Heart right ventricle (tissue), 16 donors: ENCODE data around the gene EDRF1. TPM values are rescaled to one million over a fixed set of nuclear protein-coding genes. Genes with fewer than 3 reads are reported as not detected.

ENCODE experiments used
- ATAC-seq, 8 donors: fragments of 200-7000 bp; cut with Tn5 transposase; one replicate each; pipeline ENCODE4 v1.9.1; 2020; ENCODE audit warnings: mild to moderate bottlenecking in 8 of 8, moderate library complexity in 8 of 8, moderate number of reproducible peaks in 1 of 8
- DNase-seq, 2 donors: peaks; one replicate each; pipeline ENCODE4 v3.0.0-alpha.2; 2020
- H3K27ac ChIP-seq, 10 donors: fragments of 200-600 bp; sonication (generic) in 2 of 10; one replicate each; pipeline versions ENCODE4 v1.5.0 to v1.8.0; 2020 to 2022; ENCODE audit warnings: mild to moderate bottlenecking in 3 of 10
- H3K27me3 ChIP-seq, 7 donors: fragments of 200-600 bp; one replicate each; pipeline ENCODE4 v1.8.0; 2021 to 2022; ENCODE audit warnings: mild to moderate bottlenecking in 2 of 7
- H3K36me3 ChIP-seq, 9 donors: fragments of 200-600 bp; sonication (generic) in 1 of 9; one replicate each; pipeline versions ENCODE4 v1.5.0 to v1.8.0; 2020 to 2022; ENCODE audit warnings: mild to moderate bottlenecking in 2 of 9
- H3K4me1 ChIP-seq, 9 donors: fragments of 200-600 bp; sonication (generic) in 1 of 9; one replicate each; pipeline versions ENCODE4 v1.5.0 to v1.8.0; 2020 to 2022; ENCODE audit warnings: mild to moderate bottlenecking in 4 of 9
- H3K4me3 ChIP-seq, 10 donors: fragments of 200-600 bp; sonication (generic) in 2 of 10; one replicate each; pipeline versions ENCODE4 v1.5.0 to v1.8.0; 2020 to 2022; ENCODE audit warnings: mild to moderate bottlenecking in 7 of 10, moderate library complexity in 2 of 10
- H3K9me3 ChIP-seq, 11 donors: fragments of 200-600 bp in 10 of 11; sonication (generic) in 2 of 11; one replicate each; pipeline versions ENCODE4 v1.5.0 to v1.8.0; 2013 to 2022; ENCODE audit warnings: mild to moderate bottlenecking in 2 of 11, control low read depth in 1 of 11, moderate library complexity in 1 of 11
- CTCF ChIP-seq, 9 donors: fragments of 200-600 bp; sonication (generic) in 2 of 9; IDR thresholded peaks; one replicate each; pipeline versions ENCODE4 v1.5.0 to v1.8.0; 2021 to 2022; ENCODE audit warnings: antibody characterized with exemption in 9 of 9, mild to moderate bottlenecking in 5 of 9, moderate library complexity in 1 of 9
- WGBS, 2 donors: extraction: QIAGEN DNeasy Blood & Tissue Kit; methylation state at CpG; one replicate each; pipeline ENCODE4 v1.1.7; 2013; ENCODE audit warnings: inconsistent platforms in 1 of 2; 5-methylcytosine and 5-hydroxymethylcytosine counted together
- intact Hi-C, 10 donors: fragments of 100-400 bp; cut with DNase I; formaldehyde crosslinking; loops; one replicate each; pipeline versions ENCODE4 v1.11.1 to v1.14.2; 2022
- polyA plus RNA-seq, 2 donors: library from polyadenylated mRNA; stranded (reverse); fragments of 200-250 nt; gene quantifications; one replicate each; pipeline ENCODE4 v1.2.3, GENCODE V29; 2013
- total RNA-seq, 10 donors: library from RNA; stranded (reverse); fragmentation: NEBNext Ultra II Directional in 3 of 10; extraction: Animal tissue kit (Norgen Biotek cat#: 25700) in 3 of 10; gene quantifications; one replicate each; pipeline versions ENCODE4 v1.2.1 to v1.2.4, GENCODE V29; 2021 to 2023
- donor health status: Arrhythmogenic right ventricular cardiomyopathy.
- donor health status: ischemic (EF 13 %, LVEDD 7.1; RV severe dilation, severe dysfunction).
- donor health status: healthy with polysubstance abuse.
- donor health status: DM: no; HTN: yes; CAD: no.
- donor health status: DM: no; HTN: no; CAD: no.
- donor health status: ischemic (EF 25% LVEDD 6.9; RV normal size, moderate dysfunction).
- donor health status: ischemic (EF 25% LVEDD 5.7; RV mildly dilated, moderate dysfunction).
- donor health status: healthy.
- donor health status: DM: yes; HTN: yes; CAD: no.
- donor health status: Ischemic cardiomyopathy.
- donor health status: ischemic (EF 35%, LVEDD 5.7; RV mildly dilated, moderate dysfunction).
- donor health status: nonischemic (EF 11% LVEDD 7.7; RV severe dilation, severe dysfunction).
- donor health status: DM: yes; HTN: yes; CAD: no.
- donor health status: PGD.
- donor health status: ischemic (EF 29% LVEDD 5.4; RV normal size, mild dysfunction).
- donor health status: nonischemic (EF 23%, LVEDD 6.1; RV moderate dilation, normal function).

Gene EDRF1
- total and polyA plus RNA-seq, 12 donors: 7.6 to 19.2 (median 10.2) TPM

GRCh38 chr10:125797994-125798662 is 78.6 kb downstream of the EDRF1 start:
- DNase-seq (no peak), ATAC-seq (no peak)
- intact Hi-C loops: loop anchor here in 1 of 10 donors (5.0 kb wide), 1 partner anchor 916 kb away; no protein-coding TSS in a partner anchor
- no peak overlapping the region for H3K4me3 ChIP-seq
- peaks cover 0 to 94% (median 8%) of the 10 kb centered on the region in 9 donors for H3K36me3 ChIP-seq
- H3K27me3 ChIP-seq: no peaks in the 10 kb centered on the region
- H3K9me3 ChIP-seq: no peaks in the 10 kb centered on the region
- no peak for TF ChIP-seq CTCF (IDR thresholded peaks at IDR 0.05)
- H3K4me1 ChIP-seq: peaks cover 0 to 17% (median 0%) of the 10 kb centered on the region in 9 donors
- H3K27ac ChIP-seq: no peak overlapping the region
- WGBS, 2 donors: 53 to 59% methylated on average over 5 of the region's 5 CpGs

GRCh38 chr10:125799451-125800182 is 80.1 kb downstream of the EDRF1 start:
- no peak for DNase-seq
- Histone ChIP-seq H3K9me3 (no peaks in the 10 kb centered on the region), H3K4me3 (no peak overlapping the region), H3K27ac (no peak overlapping the region), H3K36me3 (peaks cover 0 to 93% (median 6%) of the 10 kb centered on the region in 9 donors), H3K4me1 (peaks cover 0 to 17% (median 0%) of the 10 kb centered on the region in 9 donors), H3K27me3 (no peaks in the 10 kb centered on the region)
- 83 to 88% methylated on average over 8 of the region's 8 CpGs for WGBS, 2 donors
- intact Hi-C loops: loop anchor here in 1 of 10 donors (5.0 kb wide), 1 partner anchor 917 kb away; no protein-coding TSS in a partner anchor
- no peak for ATAC-seq
- no peak for TF ChIP-seq CTCF (IDR thresholded peaks at IDR 0.05)

GRCh38 chr10:125801574-125801973 is 82.1 kb downstream of the EDRF1 start:
- Histone ChIP-seq H3K27me3 (no peaks in the 10 kb centered on the region), H3K9me3 (no peaks in the 10 kb centered on the region), H3K4me1 (peaks cover 0 to 7% (median 0%) of the 10 kb centered on the region in 9 donors), H3K27ac (no peak overlapping the region), H3K36me3 (peaks cover 0 to 96% (median 15%) of the 10 kb centered on the region in 9 donors), H3K4me3 (no peak overlapping the region)
- WGBS, 2 donors: 94 to 100% methylated on average over 1 of the region's 1 CpG
- no peak for ATAC-seq
- DNase-seq: no peak
- intact Hi-C loops: no loop called here
- no peak for TF ChIP-seq CTCF (IDR thresholded peaks at IDR 0.05)

GRCh38 chr10:125802131-125802530 is 82.6 kb downstream of the EDRF1 start:
- Histone ChIP-seq H3K4me1 (peaks cover 0 to 9% (median 0%) of the 10 kb centered on the region in 9 donors), H3K9me3 (no peaks in the 10 kb centered on the region), H3K27ac (no peak overlapping the region), H3K27me3 (no peaks in the 10 kb centered on the region), H3K4me3 (no peak overlapping the region), H3K36me3 (peaks cover 0 to 96% (median 16%) of the 10 kb centered on the region in 9 donors)
- 79 to 87% methylated on average over 5 of the region's 5 CpGs for WGBS, 2 donors
- no peak for TF ChIP-seq CTCF (IDR thresholded peaks at IDR 0.05)
- intact Hi-C loops: no loop called here
- DNase-seq (no peak), ATAC-seq (peak in 1 of 8 donors; percentile 37)
